Common myeloid progenitor, CD34-positive (primary cell): ENCODE measurements around the gene APP.

ENCODE experiments used
- CTCF ChIA-PET: fragments of 350-600 bp; sonication (Branson Sonifier 250); formaldehyde crosslinking; loops from one replicate; lab custom pipeline; 2021; ENCODE audit warnings: antibody characterized with exemption; lab: Charles Lee
- POLR2A ChIA-PET: fragments of 350-600 bp; sonication (Branson Sonifier 250); formaldehyde crosslinking; loops from one replicate; lab custom pipeline; 2021; ENCODE audit warnings: antibody characterized with exemption; lab: Charles Lee
- DNase-seq, 3 donors: peaks; one replicate each; pipeline versions ENCODE4 v3.0.0 to v3.0.0-alpha.2; 2013
- H3K27ac ChIP-seq, 2 experiments: 1 replicate in 1 of 2; 2 replicates in 1 of 2; pipeline ENCODE4 v1.7.0; 2013; ENCODE audit warnings: inconsistent platforms in 2 of 2, low read length in 2 of 2, mild to moderate bottlenecking in 2 of 2, low read depth in 1 of 2, moderate library complexity in 1 of 2; ENCODE audit not compliant: severe bottlenecking in 2 of 2, insufficient read depth in 1 of 2, poor library complexity in 1 of 2
- H3K27me3 ChIP-seq, 5 experiments: replicated peaks in 2 of 5; 1 replicate in 3 of 5; 2 replicates in 2 of 5; pipeline versions ENCODE4 v1.6.1 to v1.7.0; 2013; ENCODE audit warnings: low read length in 4 of 5, mild to moderate bottlenecking in 2 of 5, moderate library complexity in 2 of 5, inconsistent platforms in 1 of 5; ENCODE audit not compliant: insufficient read depth in 5 of 5, control insufficient read depth in 4 of 5
- H3K36me3 ChIP-seq, 4 experiments: 1 replicate in 2 of 4; 2 replicates in 2 of 4; pipeline versions ENCODE4 v1.6.1 to v1.7.0; 2013; ENCODE audit warnings: low read length in 3 of 4, control low read depth in 1 of 4, mild to moderate bottlenecking in 1 of 4; ENCODE audit not compliant: control insufficient read depth in 4 of 4, insufficient read depth in 4 of 4
- H3K4me1 ChIP-seq, 4 experiments: 1 replicate in 3 of 4; 2 replicates in 1 of 4; pipeline versions ENCODE4 v1.6.1 to v1.7.1; 2013; ENCODE audit warnings: low read length in 3 of 4, mild to moderate bottlenecking in 3 of 4, control low read depth in 1 of 4, inconsistent platforms in 1 of 4, moderate library complexity in 1 of 4; ENCODE audit not compliant: control insufficient read depth in 4 of 4, insufficient read depth in 4 of 4; ENCODE audit errors: control extremely low read depth in 1 of 4
- H3K4me3 ChIP-seq, 7 experiments: 1 replicate in 4 of 7; 2 replicates in 3 of 7; pipeline versions ENCODE4 v1.5.1 to v1.7.0; 2013; ENCODE audit warnings: mild to moderate bottlenecking in 7 of 7, low read length in 6 of 7, moderate library complexity in 6 of 7, inconsistent platforms in 2 of 7, low read depth in 2 of 7, control low read depth in 1 of 7; ENCODE audit not compliant: insufficient read depth in 4 of 7, control insufficient read depth in 1 of 7; ENCODE audit errors: extremely low read depth in 1 of 7
- H3K9me3 ChIP-seq, 5 experiments: 1 replicate in 4 of 5; 2 replicates in 1 of 5; pipeline versions ENCODE4 v1.6.1 to v1.7.1; 2013; ENCODE audit warnings: low read length in 4 of 5, mild to moderate bottlenecking in 2 of 5, inconsistent platforms in 1 of 5, low read depth in 1 of 5, moderate library complexity in 1 of 5; ENCODE audit not compliant: control insufficient read depth in 4 of 5, insufficient read depth in 2 of 5; ENCODE audit errors: control extremely low read depth in 1 of 5
- WGBS: methylation state at CpG from one replicate; pipeline ENCODE4 v1.1.5; 2013; ENCODE audit not compliant: insufficient coverage; 5-methylcytosine and 5-hydroxymethylcytosine counted together

Gene APP

GRCh38 chr21:25961042-25961441, 209.5 kb downstream of the APP start:
- DNase-seq, result peak; percentile 47 to 91 (median 84)
- Histone ChIP-seq H3K4me1 (peaks cover 5 to 36% (median 10%) of the 10 kb centered on the region in 4 experiments), H3K27me3 (no peaks in the 10 kb centered on the region), H3K4me3 (peak overlapping the region in 2 of 7 experiments; percentile 13 to 16), H3K27ac (peak overlapping the region; percentile 56 to 64), H3K9me3 (no peaks in the 10 kb centered on the region), H3K36me3 (peaks cover 2 to 39% (median 3%) of the 10 kb centered on the region in 4 experiments)
- ChIA-PET CTCF (interaction anchor here (0.7 to 1.7 kb wide), 7 partner anchors 11 to 611 kb away, joined by 3 to 4 read pairs (median 3); no protein-coding TSS in a partner anchor), POLR2A (interaction anchor here (1.5 kb wide), 1 partner anchor 35 kb away, joined by 5 read pairs; no protein-coding TSS in a partner anchor)
- WGBS, result 20% methylated on average over 3 of the region's 3 CpGs

- peak in 2 of 3 donors; percentile 85 to 91 for DNase-seq
- Histone ChIP-seq H3K9me3 (no peaks in the 10 kb centered on the region), H3K4me1 (peaks cover 5 to 32% (median 10%) of the 10 kb centered on the region in 4 experiments), H3K27me3 (no peaks in the 10 kb centered on the region), H3K27ac (peak overlapping the region; percentile 56 to 64), H3K4me3 (no peak overlapping the region), H3K36me3 (peaks cover 2 to 40% (median 5%) of the 10 kb centered on the region in 4 experiments)
- CTCF ChIA-PET, result interaction anchor here (0.7 to 1.7 kb wide), 7 partner anchors 22 to 612 kb away, joined by 3 to 4 read pairs (median 3); no protein-coding TSS in a partner anchor
- POLR2A ChIA-PET, result interaction anchor here (1.5 kb wide), 1 partner anchor 34 kb away, joined by 5 read pairs; no protein-coding TSS in a partner anchor
- 39% methylated on average over 4 of the region's 4 CpGs for WGBS
Measured at GRCh38 chr21:25960402-25960801, 210.2 kb downstream of the APP start.

- no peaks in the 10 kb centered on the region for H3K27me3 ChIP-seq
- no peak overlapping the region for H3K27ac ChIP-seq
- no peak overlapping the region for H3K4me3 ChIP-seq
- DNase-seq, result no peak
- peaks cover 2 to 36% (median 6%) of the 10 kb centered on the region in 4 experiments for H3K36me3 ChIP-seq
- WGBS, result no CpG with 5 or more reads among the region's 3 CpGs
- H3K9me3 ChIP-seq, result no peaks in the 10 kb centered on the region
- CTCF ChIA-PET, result interaction anchor here (0.9 to 1.7 kb wide), 3 partner anchors 8 to 64 kb away, joined by 3 to 4 read pairs (median 3); no protein-coding TSS in a partner anchor
- POLR2A ChIA-PET, result no interaction called here
- H3K4me1 ChIP-seq, result peaks cover 5 to 26% (median 10%) of the 10 kb centered on the region in 4 experiments
Measured at GRCh38 chr21:25959799-25960198, 210.8 kb downstream of the APP start.

- Histone ChIP-seq H3K9me3 (no peaks in the 10 kb centered on the region), H3K4me1 (peaks cover 5 to 22% (median 11%) of the 10 kb centered on the region in 4 experiments), H3K27ac (no peak overlapping the region), H3K27me3 (no peaks in the 10 kb centered on the region), H3K4me3 (no peak overlapping the region), H3K36me3 (peaks cover 2 to 41% (median 24%) of the 10 kb centered on the region in 4 experiments)
- DNase-seq, result peak in 1 of 3 donors; percentile 20
- CTCF ChIA-PET, result interaction anchor here (1.4 kb wide), 2 partner anchors 9 to 15 kb away, joined by 3 to 4 read pairs; no protein-coding TSS in a partner anchor
- POLR2A ChIA-PET, result no interaction called here
- WGBS, result no CpG with 5 or more reads among the region's 2 CpGs
Measured at GRCh38 chr21:25956993-25957714, 213.4 kb downstream of the APP start.

- Histone ChIP-seq H3K27ac (no peak overlapping the region), H3K4me1 (peaks cover 3 to 9% (median 5%) of the 10 kb centered on the region in 4 experiments), H3K9me3 (no peaks in the 10 kb centered on the region), H3K4me3 (no peak overlapping the region), H3K27me3 (no peaks in the 10 kb centered on the region), H3K36me3 (peaks cover 7 to 49% (median 28%) of the 10 kb centered on the region in 4 experiments)
- over 99% methylated on average over 9 of the region's 11 CpGs for WGBS
- CTCF ChIA-PET, result interaction anchor here (1.4 to 1.5 kb wide), 2 partner anchors 13 to 21 kb away, joined by 3 to 4 read pairs; no protein-coding TSS in a partner anchor
- no peak for DNase-seq
- POLR2A ChIA-PET, result no interaction called here
Measured at GRCh38 chr21:25955646-25956045, 214.9 kb downstream of the APP start.

- Histone ChIP-seq H3K4me3 (no peak overlapping the region), H3K9me3 (no peaks in the 10 kb centered on the region), H3K36me3 (peaks cover 10 to 60% (median 29%) of the 10 kb centered on the region in 4 experiments), H3K27me3 (no peaks in the 10 kb centered on the region), H3K27ac (no peak overlapping the region), H3K4me1 (peaks cover 0 to 2% (median 0%) of the 10 kb centered on the region in 4 experiments)
- ChIA-PET POLR2A (no interaction called here), CTCF (interaction anchor here (1.2 to 1.3 kb wide), 2 partner anchors 24 to 345 kb away, joined by 3 to 4 read pairs; no protein-coding TSS in a partner anchor)
- no peak for DNase-seq
- WGBS, result 100% methylated on average over 1 of the region's 2 CpGs
Measured at GRCh38 chr21:25953659-25954058, 216.9 kb downstream of the APP start.
